ENCODE data around the gene NACAD. TPM values are rescaled to one million over a fixed set of nuclear protein-coding genes. Genes with fewer than 3 reads are reported as not detected.
"Not testable (repeated sequence)": the region's sequence is repeated elsewhere in the genome, so short reads cannot be mapped to it uniquely, and the experiment has no call there.

Gene NACAD
- polyA plus RNA-seq, 3 donors, result 6.9 to 7.9 (median 7.6) TPM

GRCh38 chr7:45061806-45062425, 26.9 kb downstream of the NACAD start:
- DNase-seq (ENCODE audit: low read depth in 3 of 3, low spot score in 2 of 3), result no peak

DNA sequence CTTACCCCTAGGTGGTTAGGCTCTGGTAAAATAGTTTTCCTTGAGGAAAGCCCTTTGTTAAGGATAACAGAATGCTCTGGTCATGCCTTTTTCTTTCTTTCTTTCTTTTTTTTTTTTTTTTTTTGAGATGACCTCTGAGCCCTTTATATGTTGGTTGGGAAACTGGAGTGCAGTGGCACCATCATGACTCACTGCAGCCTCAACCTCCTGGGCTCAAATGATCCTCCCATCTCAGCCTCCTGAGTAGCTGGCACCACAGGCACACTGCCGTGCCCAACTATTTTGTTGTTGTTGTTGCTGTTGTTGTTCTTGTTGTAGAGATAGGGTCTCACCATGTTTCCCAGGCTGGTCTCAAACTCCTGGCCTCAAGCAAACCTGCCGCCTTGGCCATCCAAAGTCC, 27.4 kb downstream of the NACAD start:
- no peak for DNase-seq (ENCODE audit: low read depth in 3 of 3, low spot score in 2 of 3)

GRCh38 chr7:45060295-45060694, 28.5 kb downstream of the NACAD start:
- no peak for DNase-seq (ENCODE audit: low read depth in 3 of 3, low spot score in 2 of 3)

- DNase-seq (ENCODE audit: low read depth in 3 of 3, low spot score in 2 of 3), result no peak
These were observed 30.9 kb downstream of the NACAD start for GRCh38 chr7:45057878-45058277.

GRCh38 chr7:45055594-45056219, 33.1 kb downstream of the NACAD start:
- DNase-seq (ENCODE audit: low read depth in 3 of 3, low spot score in 2 of 3), result no peak

GRCh38 chr7:45055016-45055415, 33.8 kb downstream of the NACAD start:
- DNase-seq (ENCODE audit: low read depth in 3 of 3, low spot score in 2 of 3), result no peak

GRCh38 chr7:45054442-45054841, 34.3 kb downstream of the NACAD start:
- no peak for DNase-seq (ENCODE audit: low read depth in 3 of 3, low spot score in 2 of 3)

GRCh38 chr7:45053941-45054340, 34.8 kb downstream of the NACAD start:
- DNase-seq (ENCODE audit: low read depth in 3 of 3, low spot score in 2 of 3), result no peak

- no peak for DNase-seq (ENCODE audit: low read depth in 3 of 3, low spot score in 2 of 3)
These were observed 35.4 kb downstream of the NACAD start for GRCh38 chr7:45053401-45053800.

GRCh38 chr7:45052011-45052410, 36.8 kb downstream of the NACAD start:
- no peak for DNase-seq (ENCODE audit: low read depth in 3 of 3, low spot score in 2 of 3)

GRCh38 chr7:45050198-45050597, 38.6 kb downstream of the NACAD start:
- DNase-seq (ENCODE audit: low read depth in 3 of 3, low spot score in 2 of 3), result no peak

DNA sequence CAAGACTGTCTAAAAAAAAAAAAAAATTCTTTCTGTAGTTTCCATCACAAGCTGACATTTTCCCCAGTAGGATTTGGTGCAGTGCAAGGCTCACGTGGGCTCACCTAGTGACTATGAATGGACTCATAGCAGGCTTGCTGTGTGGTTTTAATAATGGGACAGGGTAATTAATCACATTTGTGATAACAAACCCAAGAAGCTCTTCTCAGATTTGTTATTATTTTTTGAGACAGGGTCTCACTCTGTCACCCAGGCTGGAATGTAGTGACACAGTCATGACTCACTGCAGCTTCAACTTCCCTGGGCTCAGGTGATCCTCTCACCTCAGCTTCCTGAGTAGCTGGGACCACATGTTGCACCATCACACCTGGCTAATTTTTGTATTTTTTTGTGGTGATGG, 40.0 kb downstream of the NACAD start:
- DNase-seq (ENCODE audit: low read depth in 3 of 3, low spot score in 2 of 3), result no peak

DNA sequence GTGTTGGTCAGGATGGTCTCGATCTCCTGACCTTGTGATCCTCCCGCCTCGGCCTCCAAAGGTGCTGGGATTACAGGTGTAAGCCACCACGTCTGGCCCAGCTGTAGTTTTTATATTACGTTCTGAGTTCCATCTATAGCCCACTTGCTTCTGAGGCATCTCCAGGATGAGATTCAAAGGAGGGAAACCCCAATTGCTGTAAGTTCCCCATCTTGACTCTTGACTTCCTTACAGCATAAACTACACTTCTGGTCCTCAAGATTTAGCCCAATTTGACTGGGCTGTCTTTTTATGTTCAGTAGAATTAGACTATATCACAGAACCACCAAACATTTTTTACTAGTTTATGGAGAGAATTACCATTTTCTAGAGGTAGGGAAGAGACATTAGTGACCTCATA, 44.4 kb downstream of the NACAD start:
- DNase-seq (ENCODE audit: low read depth in 3 of 3, low spot score in 2 of 3), result no peak

DNA sequence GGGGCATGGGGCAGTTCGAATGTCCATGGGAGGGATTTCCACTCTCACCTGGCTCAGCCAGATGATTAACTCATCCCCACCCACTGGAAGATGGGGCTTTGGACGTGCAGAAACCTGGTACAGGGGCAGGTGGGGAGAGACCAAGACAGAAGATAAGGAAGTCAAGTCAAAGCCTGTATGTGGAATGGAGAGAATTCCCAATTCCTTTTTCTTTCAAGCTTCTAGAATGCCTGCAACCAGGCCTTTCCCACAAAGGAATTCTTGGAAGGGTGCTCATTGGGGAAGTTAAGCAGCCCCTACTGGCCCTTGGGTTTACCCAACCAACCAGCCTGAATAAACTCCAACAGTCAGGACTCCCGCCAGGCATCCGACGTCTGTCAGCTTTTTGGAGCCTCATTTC, 49.7 kb downstream of the NACAD start:
- DNase-seq (ENCODE audit: low read depth in 3 of 3, low spot score in 2 of 3), result no peak

GRCh38 chr7:45037876-45038275, 50.9 kb downstream of the NACAD start:
- DNase-seq (ENCODE audit: low read depth in 3 of 3, low spot score in 2 of 3), result no peak

DNA sequence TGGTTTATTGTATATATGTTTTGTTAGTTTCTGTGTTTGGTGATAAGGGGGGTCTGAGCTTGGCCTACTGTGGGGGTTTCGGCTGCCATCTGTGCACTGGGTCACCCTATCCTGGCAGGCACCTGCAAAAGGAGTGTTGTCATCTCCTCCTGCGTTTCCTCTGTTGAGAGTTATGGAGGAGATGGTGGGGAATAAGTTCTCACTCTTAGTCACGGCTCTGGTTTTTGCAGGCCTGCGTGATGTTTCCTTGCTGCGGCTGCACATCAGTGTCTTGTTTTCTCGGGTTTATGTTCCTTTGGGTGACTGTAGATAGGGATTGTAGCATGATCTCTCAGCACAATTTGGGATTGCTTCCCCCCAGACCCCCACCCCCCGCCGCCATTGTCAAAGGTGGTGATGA, 52.0 kb downstream of the NACAD start:
- no peak for DNase-seq (ENCODE audit: low read depth in 3 of 3, low spot score in 2 of 3)

- DNase-seq (ENCODE audit: low read depth in 3 of 3, low spot score in 2 of 3), result no peak
These were observed 52.5 kb downstream of the NACAD start for GRCh38 chr7:45036317-45036716.

DNA sequence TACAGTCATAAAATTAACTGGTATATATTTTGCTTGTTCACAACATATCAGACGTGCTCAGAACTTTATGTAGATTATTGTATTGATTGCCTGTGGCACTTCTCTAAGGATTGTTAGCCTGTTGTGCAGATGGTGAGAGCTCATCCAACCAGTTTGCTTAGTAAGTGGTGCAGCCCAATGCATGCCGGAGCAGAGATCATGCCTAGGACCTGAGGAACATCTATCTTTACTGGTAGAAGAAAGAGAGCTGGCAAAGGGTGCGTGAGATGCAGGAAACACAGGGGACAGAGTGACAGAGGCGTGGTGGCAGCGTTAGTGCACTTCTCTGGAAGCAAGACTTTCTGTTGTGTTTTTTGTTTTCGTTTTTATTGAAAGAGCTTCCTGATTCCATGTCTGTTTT, 52.9 kb downstream of the NACAD start:
- no peak for DNase-seq (ENCODE audit: low read depth in 3 of 3, low spot score in 2 of 3)

DNA sequence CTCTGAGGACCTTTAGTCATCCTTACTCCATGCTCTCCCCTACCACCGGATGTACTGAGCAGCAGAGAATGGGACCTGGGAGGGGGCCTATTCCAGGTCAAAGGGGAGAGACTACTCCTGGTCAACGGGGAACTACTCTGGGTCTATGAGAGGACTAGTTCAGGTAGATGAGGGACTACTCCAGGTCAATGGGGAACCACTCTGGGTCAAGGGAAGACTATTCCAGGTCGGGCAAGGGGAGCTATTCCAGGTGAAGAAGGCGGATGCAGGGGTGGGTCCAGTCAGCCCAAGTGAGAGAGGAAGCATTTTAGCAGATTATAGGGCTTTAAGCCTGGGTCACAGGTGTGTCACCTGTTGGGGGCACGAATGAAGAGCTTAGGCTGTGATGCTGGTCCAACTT, 53.4 kb downstream of the NACAD start:
- DNase-seq (ENCODE audit: low read depth in 3 of 3, low spot score in 2 of 3), result no peak

GRCh38 chr7:45034710-45035109, 54.1 kb downstream of the NACAD start:
- not testable (repeated sequence) for DNase-seq (ENCODE audit: low read depth in 3 of 3, low spot score in 2 of 3)

- DNase-seq (ENCODE audit: low read depth in 3 of 3, low spot score in 2 of 3), result no peak
These were observed 54.9 kb downstream of the NACAD start for GRCh38 chr7:45033931-45034290.

DNA sequence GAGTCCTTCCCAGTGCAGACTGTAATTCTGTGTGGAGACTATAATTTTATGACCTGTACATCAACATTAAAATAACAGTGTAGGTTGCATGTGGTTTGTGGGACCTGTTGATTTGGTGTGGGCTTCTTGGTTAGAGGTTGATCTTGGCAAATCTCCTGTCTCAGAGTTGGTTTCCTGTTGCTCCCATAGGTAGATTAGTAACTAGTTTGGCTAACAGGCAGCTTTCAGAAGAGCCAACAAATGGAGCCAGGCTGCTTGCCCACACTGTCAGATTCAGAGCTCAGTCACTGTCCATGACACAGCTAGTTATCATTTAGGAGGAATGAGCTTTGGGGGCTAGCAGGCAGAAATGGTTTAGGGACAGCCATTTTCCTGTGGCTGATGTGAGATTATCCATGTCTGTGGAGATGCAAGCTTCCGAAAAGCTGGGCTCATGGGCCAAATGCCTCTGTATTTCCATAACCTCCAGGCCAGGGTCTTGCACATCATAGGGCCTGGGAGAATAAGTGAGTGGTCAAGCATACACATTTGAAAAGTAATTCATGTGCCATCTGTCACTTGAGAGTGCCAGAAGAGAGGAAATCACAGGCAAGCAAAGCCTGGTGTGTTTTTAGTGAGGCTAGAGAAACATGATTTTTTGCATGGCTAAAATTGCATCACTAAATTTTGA, 55.4 kb downstream of the NACAD start:
- DNase-seq (ENCODE audit: low read depth in 3 of 3, low spot score in 2 of 3), result no peak
